GM12892 (cell line): ENCODE data around the gene PADI2.

Source experiments
- POLR2A ChIP-seq: IDR thresholded peaks from 2 replicates; pipeline ENCODE4 v1.6.1; 2011; ENCODE audit warnings: low read depth, low read length, control low read depth
- POLR2AphosphoS5 ChIP-seq: IDR thresholded peaks from 2 replicates; pipeline ENCODE4 v1.6.1; 2011; ENCODE audit warnings: low read depth, low read length, control low read depth
- TAF1 ChIP-seq: IDR thresholded peaks from 2 replicates; pipeline ENCODE4 v1.6.1; 2011; ENCODE audit warnings: low read depth, mild to moderate bottlenecking, control low read depth, low read length, borderline replicate concordance

DNA sequence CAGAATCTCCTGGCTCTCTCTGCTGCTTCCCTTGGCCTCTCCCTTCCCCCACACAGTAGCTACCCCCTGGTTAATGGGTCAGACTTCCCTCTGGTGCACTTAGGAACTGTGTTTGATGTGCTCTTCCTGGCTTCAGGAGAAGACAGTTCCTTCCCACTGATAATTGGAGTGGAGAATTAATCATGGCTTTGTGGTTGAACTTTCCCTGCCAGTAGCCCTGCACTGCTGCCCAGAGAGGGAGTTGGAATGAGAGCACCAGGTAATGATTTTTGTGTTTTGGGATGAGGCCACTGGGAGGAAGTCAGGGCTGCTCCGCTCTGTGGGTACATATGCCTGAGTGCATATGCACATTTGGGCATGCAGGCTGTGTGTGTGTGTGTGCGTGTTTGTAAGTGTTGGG is 39.7 kb upstream of the PADI2 start:
- TF ChIP-seq POLR2AphosphoS5 (no peak), POLR2A (no peak), TAF1 (no peak)
